ENCODE results near the gene ILF2. TPM values are rescaled to one million over a fixed set of nuclear protein-coding genes. Genes with fewer than 3 reads are reported as not detected.

ILF2 gene
- total RNA-seq, 1 donor from 2014 or later = 85.4 TPM

GRCh38 chr1:153663211-153663610, 7.6 kb downstream of the ILF2 start:
- no peaks in the 10 kb centered on the region for H3K9me3 ChIP-seq
- H3K4me3 ChIP-seq = no peak overlapping the region
- H3K27ac ChIP-seq = no peak overlapping the region
- peaks cover 14% of the 10 kb centered on the region for H3K4me1 ChIP-seq
- no peaks in the 10 kb centered on the region for H3K27me3 ChIP-seq
- DNase-seq (ENCODE audit: extremely low spot score in 2 of 2) = no peak
- peaks cover 6 to 77% of the 10 kb centered on the region in 2 donors for H3K36me3 ChIP-seq
- intact Hi-C loops (cut with DNase I) = no loop called here
- TF ChIP-seq, protein P1, sequence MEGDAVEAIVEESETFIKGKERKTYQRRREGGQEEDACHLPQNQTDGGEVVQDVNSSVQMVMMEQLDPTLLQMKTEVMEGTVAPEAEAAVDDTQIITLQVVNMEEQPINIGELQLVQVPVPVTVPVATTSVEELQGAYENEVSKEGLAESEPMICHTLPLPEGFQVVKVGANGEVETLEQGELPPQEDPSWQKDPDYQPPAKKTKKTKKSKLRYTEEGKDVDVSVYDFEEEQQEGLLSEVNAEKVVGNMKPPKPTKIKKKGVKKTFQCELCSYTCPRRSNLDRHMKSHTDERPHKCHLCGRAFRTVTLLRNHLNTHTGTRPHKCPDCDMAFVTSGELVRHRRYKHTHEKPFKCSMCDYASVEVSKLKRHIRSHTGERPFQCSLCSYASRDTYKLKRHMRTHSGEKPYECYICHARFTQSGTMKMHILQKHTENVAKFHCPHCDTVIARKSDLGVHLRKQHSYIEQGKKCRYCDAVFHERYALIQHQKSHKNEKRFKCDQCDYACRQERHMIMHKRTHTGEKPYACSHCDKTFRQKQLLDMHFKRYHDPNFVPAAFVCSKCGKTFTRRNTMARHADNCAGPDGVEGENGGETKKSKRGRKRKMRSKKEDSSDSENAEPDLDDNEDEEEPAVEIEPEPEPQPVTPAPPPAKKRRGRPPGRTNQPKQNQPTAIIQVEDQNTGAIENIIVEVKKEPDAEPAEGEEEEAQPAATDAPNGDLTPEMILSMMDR (IDR thresholded peaks at IDR 0.05) = no peak
- TF ChIP-seq POLR2A (IDR thresholded peaks at IDR 0.05) (no peak), POLR2AphosphoS5 (IDR thresholded peaks at IDR 0.05; ENCODE audit: insufficient read depth in 1 of 2, low read depth in 1 of 2) (no peak)

GRCh38 chr1:153662269-153662668, 8.5 kb downstream of the ILF2 start:
- peaks cover 0 to 67% of the 10 kb centered on the region in 2 donors for H3K36me3 ChIP-seq
- no peak overlapping the region for H3K27ac ChIP-seq
- no peaks in the 10 kb centered on the region for H3K27me3 ChIP-seq
- H3K4me3 ChIP-seq = no peak overlapping the region
- DNase-seq (ENCODE audit: extremely low spot score in 2 of 2) = no peak
- TF ChIP-seq POLR2AphosphoS5 (IDR thresholded peaks at IDR 0.05; ENCODE audit: insufficient read depth in 1 of 2, low read depth in 1 of 2) (no peak), POLR2A (IDR thresholded peaks at IDR 0.05) (no peak)
- TF ChIP-seq, protein P1 (IDR thresholded peaks at IDR 0.05) = no peak
- intact Hi-C loops (cut with DNase I) = no loop called here
- H3K4me1 ChIP-seq = peaks cover 12% of the 10 kb centered on the region
- no peaks in the 10 kb centered on the region for H3K9me3 ChIP-seq

- no peak overlapping the region for H3K27ac ChIP-seq
- TF ChIP-seq POLR2AphosphoS5 (IDR thresholded peaks at IDR 0.05; ENCODE audit: insufficient read depth in 1 of 2, low read depth in 1 of 2) (no peak), POLR2A (IDR thresholded peaks at IDR 0.05) (no peak)
- TF ChIP-seq, protein P1 (IDR thresholded peaks at IDR 0.05) = no peak
- no peak overlapping the region for H3K4me3 ChIP-seq
- H3K36me3 ChIP-seq = peaks cover 0 to 57% of the 10 kb centered on the region in 2 donors
- peaks cover 12% of the 10 kb centered on the region for H3K4me1 ChIP-seq
- H3K9me3 ChIP-seq = no peaks in the 10 kb centered on the region
- intact Hi-C loops (cut with DNase I) = no loop called here
- DNase-seq (ENCODE audit: extremely low spot score in 2 of 2) = no peak
- no peaks in the 10 kb centered on the region for H3K27me3 ChIP-seq
Observed at GRCh38 chr1:153661111-153661708, 9.6 kb downstream of the ILF2 start.

DNA sequence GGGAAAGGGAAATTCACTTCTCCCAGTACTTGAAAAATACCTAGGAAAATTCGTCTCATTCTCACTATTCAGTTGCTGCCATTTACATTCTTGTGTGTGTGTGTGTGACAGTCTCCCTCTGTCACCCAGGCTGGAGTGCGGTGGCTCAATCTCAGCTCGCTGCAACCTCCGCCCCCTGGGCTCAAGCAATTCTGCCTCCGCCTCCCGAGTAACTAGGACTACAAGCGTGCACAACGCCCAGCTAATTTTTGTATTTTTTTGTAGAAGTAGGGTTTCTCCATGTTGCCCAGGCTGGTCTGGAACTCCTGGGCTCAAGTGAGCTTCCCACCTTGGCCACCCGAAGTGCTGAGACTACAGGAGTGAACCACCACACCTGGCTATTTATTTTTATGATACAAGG, 11.1 kb downstream of the ILF2 start:
- intact Hi-C loops (cut with DNase I) = no loop called here
- Histone ChIP-seq H3K4me1 (peaks cover 12% of the 10 kb centered on the region), H3K27ac (peak overlapping the region; percentile 97), H3K9me3 (no peaks in the 10 kb centered on the region), H3K27me3 (no peaks in the 10 kb centered on the region), H3K36me3 (peaks cover 0 to 41% of the 10 kb centered on the region in 2 donors), H3K4me3 (peak overlapping the region; percentile 76 to 78)
- DNase-seq (ENCODE audit: extremely low spot score in 2 of 2) = no peak
- no peak for TF ChIP-seq POLR2AphosphoS5 (IDR thresholded peaks at IDR 0.05; ENCODE audit: insufficient read depth in 1 of 2, low read depth in 1 of 2)
- TF ChIP-seq, protein P1 (IDR thresholded peaks at IDR 0.05) = no peak
- TF ChIP-seq POLR2A (IDR thresholded peaks at IDR 0.05) = no peak

- peaks cover 12% of the 10 kb centered on the region for H3K4me1 ChIP-seq
- H3K9me3 ChIP-seq = no peaks in the 10 kb centered on the region
- TF ChIP-seq POLR2AphosphoS5 (IDR thresholded peaks at IDR 0.05; ENCODE audit: insufficient read depth in 1 of 2, low read depth in 1 of 2) (no peak), POLR2A (IDR thresholded peaks at IDR 0.05) (no peak)
- TF ChIP-seq, protein P1 (IDR thresholded peaks at IDR 0.05) = no peak
- intact Hi-C loops (cut with DNase I) = no loop called here
- DNase-seq (ENCODE audit: extremely low spot score in 2 of 2) = no peak
- peaks cover 0 to 36% of the 10 kb centered on the region in 2 donors for H3K36me3 ChIP-seq
- no peaks in the 10 kb centered on the region for H3K27me3 ChIP-seq
- peak overlapping the region; percentile 97 for H3K27ac ChIP-seq
- peak overlapping the region; percentile 76 to 78 for H3K4me3 ChIP-seq
Observed at GRCh38 chr1:153659175-153659534, 11.6 kb downstream of the ILF2 start.
